GM23338 (cell line): ENCODE measurements around the gene SCYGR8. TPM values are rescaled to one million over a fixed set of nuclear protein-coding genes. Genes with fewer than 3 reads are reported as not detected.

Source experiments
- ATAC-seq: fragments of 200-7000 bp; cut with Tn5 transposase; 3 replicates; pipeline ENCODE4 v1.9.1; 2020
- DNase-seq: peaks from one replicate; pipeline ENCODE4 v3.0.0-alpha.2; 2015; ENCODE audit warnings: low spot score
- H2AFZ ChIP-seq: fragments of 200-600 bp; sonication (generic); 2 replicates; pipeline ENCODE4 v1.8.0; 2016; ENCODE audit warnings: antibody characterized with exemption, mild to moderate bottlenecking, moderate library complexity
- H3F3A ChIP-seq: fragments of 200-600 bp; sonication (generic); replicated peaks from 2 replicates; pipeline ENCODE4 v1.8.0; 2017; ENCODE audit warnings: antibody characterized with exemption, mixed run types, low read depth
- H3K27ac ChIP-seq: fragments of 200-600 bp; sonication (generic); 2 replicates; pipeline ENCODE4 v1.6.1; 2016; ENCODE audit warnings: low read depth
- H3K27me3 ChIP-seq: fragments of 200-600 bp; sonication (generic); 2 replicates; pipeline ENCODE4 v1.8.0; 2016; ENCODE audit warnings: mild to moderate bottlenecking, mixed run types, moderate library complexity; ENCODE audit not compliant: insufficient read depth
- H3K36me3 ChIP-seq: fragments of 200-600 bp; sonication (generic); 2 replicates; pipeline ENCODE4 v1.8.0; 2016; ENCODE audit warnings: mild to moderate bottlenecking; ENCODE audit not compliant: insufficient read depth
- H3K4me1 ChIP-seq: fragments of 200-600 bp; sonication (generic); 2 replicates; pipeline ENCODE4 v1.8.0; 2016; ENCODE audit warnings: mild to moderate bottlenecking, moderate library complexity; ENCODE audit not compliant: insufficient read depth
- H3K4me2 ChIP-seq: fragments of 200-600 bp; sonication (generic); 2 replicates; pipeline ENCODE4 v1.7.1; 2017; ENCODE audit warnings: mixed run types
- H3K4me3 ChIP-seq: fragments of 200-600 bp; sonication (generic); 2 replicates; pipeline ENCODE4 v1.6.1; 2016; ENCODE audit warnings: mixed run types
- H3K79me2 ChIP-seq: fragments of 200-600 bp; sonication (generic); replicated peaks from 2 replicates; pipeline ENCODE4 v1.8.0; 2017; ENCODE audit warnings: mild to moderate bottlenecking; ENCODE audit not compliant: insufficient read depth
- H3K9me2 ChIP-seq: fragments of 200-600 bp; sonication (generic); 2 replicates; pipeline ENCODE4 v1.8.0; 2017; ENCODE audit not compliant: insufficient read depth
- H4K20me1 ChIP-seq: fragments of 200-600 bp; sonication (generic); replicated peaks from 2 replicates; pipeline ENCODE4 v1.8.0; 2017; ENCODE audit warnings: mild to moderate bottlenecking; ENCODE audit not compliant: insufficient read depth
- H3K27ac Mint-ChIP-seq: 2 replicates; pipeline ENCODE4 v1.8.0; 2020; ENCODE audit warnings: inconsistent platforms, mild to moderate bottlenecking, moderate library complexity, mixed read lengths
- H3K27me3 Mint-ChIP-seq: 3 replicates; pipeline ENCODE4 v1.8.0; 2022; ENCODE audit warnings: low read depth, mild to moderate bottlenecking, moderate library complexity, mixed read lengths, inconsistent platforms; ENCODE audit not compliant: insufficient read depth, poor library complexity
- H3K36me3 Mint-ChIP-seq: 3 replicates; pipeline ENCODE4 v1.8.0; 2021; ENCODE audit warnings: low read depth, mild to moderate bottlenecking, inconsistent platforms, moderate library complexity, mixed read lengths
- H3K4me1 Mint-ChIP-seq: 3 replicates; pipeline ENCODE4 v1.8.0; 2020; ENCODE audit warnings: mild to moderate bottlenecking, inconsistent platforms, mixed read lengths
- H3K4me3 Mint-ChIP-seq: 3 replicates; pipeline ENCODE4 v1.8.0; 2021; ENCODE audit warnings: moderate library complexity, mild to moderate bottlenecking, inconsistent platforms, mixed read lengths
- H3K9me3 Mint-ChIP-seq: 3 replicates; pipeline ENCODE4 v1.8.0; 2020; ENCODE audit warnings: moderate library complexity, mild to moderate bottlenecking, inconsistent platforms, mixed read lengths
- CREB1 ChIP-seq: fragments of 250-450 bp; sonication (Bioruptor Pico); IDR thresholded peaks from 2 replicates; pipeline ENCODE4 v1.5.0; 2020; ENCODE audit warnings: low read depth, mild to moderate bottlenecking, moderate library complexity
- EZH2 ChIP-seq: fragments of 200-600 bp; sonication (generic); IDR thresholded peaks from one replicate; pipeline ENCODE4 v1.8.0; 2017; ENCODE audit warnings: antibody characterized with exemption, mild to moderate bottlenecking, low read depth; ENCODE audit not compliant: unreplicated experiment
- EZH2phosphoT487 ChIP-seq: fragments of 200-600 bp; sonication (generic); IDR thresholded peaks from one replicate; pipeline ENCODE4 v1.8.1; 2018; ENCODE audit warnings: antibody characterized with exemption; ENCODE audit not compliant: unreplicated experiment
- JUNB ChIP-seq: IDR thresholded peaks from one replicate; pipeline ENCODE4 v1.6.1; 2016; ENCODE audit warnings: antibody characterized with exemption; ENCODE audit not compliant: unreplicated experiment
- NANOG ChIP-seq: IDR thresholded peaks from 2 replicates; pipeline ENCODE4 v1.6.1; 2016; ENCODE audit warnings: antibody characterized with exemption, borderline replicate concordance
- POLR2AphosphoS5 ChIP-seq: IDR thresholded peaks from 2 replicates; pipeline ENCODE4 v1.6.1; 2016; ENCODE audit warnings: antibody characterized with exemption, low read depth
- STAT1 ChIP-seq: IDR thresholded peaks from one replicate; pipeline ENCODE4 v1.6.1; 2016; ENCODE audit warnings: antibody characterized with exemption; ENCODE audit not compliant: unreplicated experiment
- ZNF114 ChIP-seq: fragments of 250-450 bp; sonication (Bioruptor Pico); IDR thresholded peaks from 2 replicates; pipeline ENCODE4 v1.5.0; 2020; ENCODE audit warnings: mild to moderate bottlenecking, moderate library complexity
- ZNF331 ChIP-seq: fragments of 250-450 bp; sonication (Bioruptor Pico); IDR thresholded peaks from 2 replicates; pipeline ENCODE4 v1.5.0; 2020; ENCODE audit warnings: low read depth, mild to moderate bottlenecking, moderate library complexity
- polyA plus RNA-seq: library from polyadenylated mRNA; unstranded; fragments of >200 nt; fragmentation: Nextera tagmentation; extraction: Ambion mirVana; gene quantifications from 2 replicates; pipeline ENCODE4 v1.2.1, GENCODE V29; 2016
- total RNA-seq: library from RNA; depleted of rRNA; stranded (reverse); fragments of >200 nt; shearing (Covaris generic); gene quantifications from 2 replicates; pipeline ENCODE4 v1.2.3, GENCODE V29; 2014
- TF ChIP-seq, protein P1 (sequence below): IDR thresholded peaks from 2 replicates; pipeline ENCODE4 v1.6.1; 2016; ENCODE audit warnings: antibody characterized with exemption
- TF ChIP-seq, protein P2 (sequence below), 2 experiments: fragments of 200-600 bp in 1 of 2; sonication (generic) in 1 of 2; conservative IDR thresholded peaks; 2 replicates each; pipeline versions ENCODE4 v1.5.1 to v1.6.1; 2016 to 2017; ENCODE audit warnings: antibody characterized with exemption in 2 of 2, low read depth in 2 of 2, mild to moderate bottlenecking in 2 of 2, moderate library complexity in 1 of 2
- TF ChIP-seq, protein P3 (sequence below): fragments of 250-450 bp; sonication (Bioruptor Pico); IDR thresholded peaks from 2 replicates; pipeline ENCODE4 v1.5.0; 2020; ENCODE audit warnings: mild to moderate bottlenecking, moderate library complexity
- TF ChIP-seq, protein P4 (sequence below): IDR thresholded peaks from one replicate; pipeline ENCODE4 v1.6.1; 2018; ENCODE audit warnings: antibody characterized with exemption; ENCODE audit not compliant: unreplicated experiment

The SCYGR8 gene
- total and polyA plus RNA-seq, 2 experiments from 2014 or later: not detected

DNA sequence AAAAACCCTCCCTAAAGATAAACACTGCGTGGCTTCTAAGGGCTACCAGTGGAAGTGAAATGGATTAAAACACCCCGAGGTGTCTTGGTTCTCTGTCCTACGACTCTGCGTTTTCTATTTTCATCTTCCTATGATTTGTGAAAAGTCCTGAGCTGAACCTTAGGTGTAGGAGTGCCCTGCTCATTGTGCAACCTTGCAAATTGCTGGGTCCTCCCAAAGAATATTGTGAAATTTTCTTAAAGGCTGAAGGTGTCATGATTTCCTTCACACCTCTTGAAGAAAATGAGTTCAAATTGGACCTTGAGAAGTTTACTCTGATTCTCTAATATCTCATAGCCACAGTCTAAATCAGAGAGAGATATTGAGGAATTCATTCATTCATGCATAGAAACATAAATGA, 26.1 kb upstream of the SCYGR8 start (continued):
- TF ChIP-seq ZNF114 (CRISPR knock-in tag): no peak
- TF ChIP-seq CREB1 (CRISPR knock-in tag): no peak
- no peak for TF ChIP-seq NANOG
- no peak for TF ChIP-seq POLR2AphosphoS5
- TF ChIP-seq, protein P1, sequence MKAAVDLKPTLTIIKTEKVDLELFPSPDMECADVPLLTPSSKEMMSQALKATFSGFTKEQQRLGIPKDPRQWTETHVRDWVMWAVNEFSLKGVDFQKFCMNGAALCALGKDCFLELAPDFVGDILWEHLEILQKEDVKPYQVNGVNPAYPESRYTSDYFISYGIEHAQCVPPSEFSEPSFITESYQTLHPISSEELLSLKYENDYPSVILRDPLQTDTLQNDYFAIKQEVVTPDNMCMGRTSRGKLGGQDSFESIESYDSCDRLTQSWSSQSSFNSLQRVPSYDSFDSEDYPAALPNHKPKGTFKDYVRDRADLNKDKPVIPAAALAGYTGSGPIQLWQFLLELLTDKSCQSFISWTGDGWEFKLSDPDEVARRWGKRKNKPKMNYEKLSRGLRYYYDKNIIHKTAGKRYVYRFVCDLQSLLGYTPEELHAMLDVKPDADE: no peak

DNA sequence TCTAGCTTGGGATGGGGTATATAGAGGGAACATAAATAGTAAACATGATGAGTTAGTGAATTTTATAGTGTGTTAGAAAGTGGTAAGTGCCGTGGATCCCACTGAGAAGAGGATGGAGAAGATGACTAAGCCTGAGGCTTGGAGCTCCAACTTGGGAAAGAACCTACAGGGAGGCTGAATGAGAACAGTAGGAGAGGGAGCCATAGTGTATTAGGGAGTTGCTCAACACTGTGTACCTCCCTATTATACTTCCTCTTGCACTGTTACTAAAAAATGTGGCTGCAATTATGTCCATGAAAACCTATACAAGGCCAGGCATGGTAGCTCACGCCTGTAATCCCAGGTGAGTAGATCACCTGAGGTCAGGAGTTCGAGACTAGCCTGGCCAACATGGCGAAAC, 25.0 kb upstream of the SCYGR8 start:
- Histone ChIP-seq H3K27ac (no peak overlapping the region), H3K27me3 (no peaks in the 10 kb centered on the region), H3K4me3 (no peak overlapping the region), H2AFZ (no peak overlapping the region), H4K20me1 (no peaks in the 10 kb centered on the region), H3K4me1 (peaks cover 17% of the 10 kb centered on the region), H3K9me2 (no peaks in the 10 kb centered on the region), H3K4me2 (no peak overlapping the region), H3K36me3 (no peaks in the 10 kb centered on the region), H3F3A (no peaks in the 10 kb centered on the region), H3K79me2 (no peaks in the 10 kb centered on the region)
- no peak for DNase-seq
- peaks cover 2% of the 10 kb centered on the region for H3K27me3 Mint-ChIP-seq
- H3K27ac Mint-ChIP-seq: no peak overlapping the region
- no peak for ATAC-seq
- H3K4me1 Mint-ChIP-seq: peaks cover 13% of the 10 kb centered on the region
- no peaks in the 10 kb centered on the region for H3K36me3 Mint-ChIP-seq
- no peak overlapping the region for H3K4me3 Mint-ChIP-seq
- no peaks in the 10 kb centered on the region for H3K9me3 Mint-ChIP-seq
- TF ChIP-seq CREB1 (CRISPR knock-in tag): no peak
- no peak for TF ChIP-seq NANOG
- TF ChIP-seq, protein P2, sequence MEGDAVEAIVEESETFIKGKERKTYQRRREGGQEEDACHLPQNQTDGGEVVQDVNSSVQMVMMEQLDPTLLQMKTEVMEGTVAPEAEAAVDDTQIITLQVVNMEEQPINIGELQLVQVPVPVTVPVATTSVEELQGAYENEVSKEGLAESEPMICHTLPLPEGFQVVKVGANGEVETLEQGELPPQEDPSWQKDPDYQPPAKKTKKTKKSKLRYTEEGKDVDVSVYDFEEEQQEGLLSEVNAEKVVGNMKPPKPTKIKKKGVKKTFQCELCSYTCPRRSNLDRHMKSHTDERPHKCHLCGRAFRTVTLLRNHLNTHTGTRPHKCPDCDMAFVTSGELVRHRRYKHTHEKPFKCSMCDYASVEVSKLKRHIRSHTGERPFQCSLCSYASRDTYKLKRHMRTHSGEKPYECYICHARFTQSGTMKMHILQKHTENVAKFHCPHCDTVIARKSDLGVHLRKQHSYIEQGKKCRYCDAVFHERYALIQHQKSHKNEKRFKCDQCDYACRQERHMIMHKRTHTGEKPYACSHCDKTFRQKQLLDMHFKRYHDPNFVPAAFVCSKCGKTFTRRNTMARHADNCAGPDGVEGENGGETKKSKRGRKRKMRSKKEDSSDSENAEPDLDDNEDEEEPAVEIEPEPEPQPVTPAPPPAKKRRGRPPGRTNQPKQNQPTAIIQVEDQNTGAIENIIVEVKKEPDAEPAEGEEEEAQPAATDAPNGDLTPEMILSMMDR (conservative IDR thresholded peaks at IDR 0.05; ENCODE audit: low read depth in 2 of 2): no peak
- no peak for TF ChIP-seq ZNF114 (CRISPR knock-in tag)
- no peak for TF ChIP-seq POLR2AphosphoS5
- TF ChIP-seq EZH2phosphoT487: no peak
- TF ChIP-seq JUNB: no peak
- no peak for TF ChIP-seq STAT1
- TF ChIP-seq EZH2: no peak
- TF ChIP-seq, protein P3, sequence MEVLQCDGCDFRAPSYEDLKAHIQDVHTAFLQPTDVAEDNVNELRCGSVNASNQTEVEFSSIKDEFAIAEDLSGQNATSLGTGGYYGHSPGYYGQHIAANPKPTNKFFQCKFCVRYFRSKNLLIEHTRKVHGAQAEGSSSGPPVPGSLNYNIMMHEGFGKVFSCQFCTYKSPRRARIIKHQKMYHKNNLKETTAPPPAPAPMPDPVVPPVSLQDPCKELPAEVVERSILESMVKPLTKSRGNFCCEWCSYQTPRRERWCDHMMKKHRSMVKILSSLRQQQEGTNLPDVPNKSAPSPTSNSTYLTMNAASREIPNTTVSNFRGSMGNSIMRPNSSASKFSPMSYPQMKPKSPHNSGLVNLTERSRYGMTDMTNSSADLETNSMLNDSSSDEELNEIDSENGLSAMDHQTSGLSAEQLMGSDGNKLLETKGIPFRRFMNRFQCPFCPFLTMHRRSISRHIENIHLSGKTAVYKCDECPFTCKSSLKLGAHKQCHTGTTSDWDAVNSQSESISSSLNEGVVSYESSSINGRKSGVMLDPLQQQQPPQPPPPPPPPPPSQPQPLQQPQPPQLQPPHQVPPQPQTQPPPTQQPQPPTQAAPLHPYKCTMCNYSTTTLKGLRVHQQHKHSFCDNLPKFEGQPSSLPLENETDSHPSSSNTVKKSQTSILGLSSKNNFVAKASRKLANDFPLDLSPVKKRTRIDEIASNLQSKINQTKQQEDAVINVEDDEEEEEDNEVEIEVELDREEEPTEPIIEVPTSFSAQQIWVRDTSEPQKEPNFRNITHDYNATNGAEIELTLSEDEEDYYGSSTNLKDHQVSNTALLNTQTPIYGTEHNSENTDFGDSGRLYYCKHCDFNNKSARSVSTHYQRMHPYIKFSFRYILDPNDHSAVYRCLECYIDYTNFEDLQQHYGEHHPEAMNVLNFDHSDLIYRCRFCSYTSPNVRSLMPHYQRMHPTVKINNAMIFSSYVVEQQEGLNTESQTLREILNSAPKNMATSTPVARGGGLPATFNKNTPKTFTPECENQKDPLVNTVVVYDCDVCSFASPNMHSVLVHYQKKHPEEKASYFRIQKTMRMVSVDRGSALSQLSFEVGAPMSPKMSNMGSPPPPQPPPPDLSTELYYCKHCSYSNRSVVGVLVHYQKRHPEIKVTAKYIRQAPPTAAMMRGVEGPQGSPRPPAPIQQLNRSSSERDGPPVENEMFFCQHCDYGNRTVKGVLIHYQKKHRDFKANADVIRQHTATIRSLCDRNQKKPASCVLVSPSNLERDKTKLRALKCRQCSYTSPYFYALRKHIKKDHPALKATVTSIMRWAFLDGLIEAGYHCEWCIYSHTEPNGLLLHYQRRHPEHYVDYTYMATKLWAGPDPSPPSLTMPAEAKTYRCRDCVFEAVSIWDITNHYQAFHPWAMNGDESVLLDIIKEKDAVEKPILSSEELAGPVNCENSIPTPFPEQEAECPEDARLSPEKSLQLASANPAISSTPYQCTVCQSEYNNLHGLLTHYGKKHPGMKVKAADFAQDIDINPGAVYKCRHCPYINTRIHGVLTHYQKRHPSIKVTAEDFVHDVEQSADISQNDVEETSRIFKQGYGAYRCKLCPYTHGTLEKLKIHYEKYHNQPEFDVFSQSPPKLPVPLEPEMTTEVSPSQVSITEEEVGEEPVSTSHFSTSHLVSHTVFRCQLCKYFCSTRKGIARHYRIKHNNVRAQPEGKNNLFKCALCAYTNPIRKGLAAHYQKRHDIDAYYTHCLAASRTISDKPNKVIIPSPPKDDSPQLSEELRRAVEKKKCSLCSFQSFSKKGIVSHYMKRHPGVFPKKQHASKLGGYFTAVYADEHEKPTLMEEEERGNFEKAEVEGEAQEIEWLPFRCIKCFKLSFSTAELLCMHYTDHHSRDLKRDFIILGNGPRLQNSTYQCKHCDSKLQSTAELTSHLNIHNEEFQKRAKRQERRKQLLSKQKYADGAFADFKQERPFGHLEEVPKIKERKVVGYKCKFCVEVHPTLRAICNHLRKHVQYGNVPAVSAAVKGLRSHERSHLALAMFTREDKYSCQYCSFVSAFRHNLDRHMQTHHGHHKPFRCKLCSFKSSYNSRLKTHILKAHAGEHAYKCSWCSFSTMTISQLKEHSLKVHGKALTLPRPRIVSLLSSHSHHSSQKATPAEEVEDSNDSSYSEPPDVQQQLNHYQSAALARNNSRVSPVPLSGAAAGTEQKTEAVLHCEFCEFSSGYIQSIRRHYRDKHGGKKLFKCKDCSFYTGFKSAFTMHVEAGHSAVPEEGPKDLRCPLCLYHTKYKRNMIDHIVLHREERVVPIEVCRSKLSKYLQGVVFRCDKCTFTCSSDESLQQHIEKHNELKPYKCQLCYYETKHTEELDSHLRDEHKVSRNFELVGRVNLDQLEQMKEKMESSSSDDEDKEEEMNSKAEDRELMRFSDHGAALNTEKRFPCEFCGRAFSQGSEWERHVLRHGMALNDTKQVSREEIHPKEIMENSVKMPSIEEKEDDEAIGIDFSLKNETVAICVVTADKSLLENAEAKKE (CRISPR knock-in tag): no peak
- TF ChIP-seq ZNF331: no peak
- TF ChIP-seq, protein P4, sequence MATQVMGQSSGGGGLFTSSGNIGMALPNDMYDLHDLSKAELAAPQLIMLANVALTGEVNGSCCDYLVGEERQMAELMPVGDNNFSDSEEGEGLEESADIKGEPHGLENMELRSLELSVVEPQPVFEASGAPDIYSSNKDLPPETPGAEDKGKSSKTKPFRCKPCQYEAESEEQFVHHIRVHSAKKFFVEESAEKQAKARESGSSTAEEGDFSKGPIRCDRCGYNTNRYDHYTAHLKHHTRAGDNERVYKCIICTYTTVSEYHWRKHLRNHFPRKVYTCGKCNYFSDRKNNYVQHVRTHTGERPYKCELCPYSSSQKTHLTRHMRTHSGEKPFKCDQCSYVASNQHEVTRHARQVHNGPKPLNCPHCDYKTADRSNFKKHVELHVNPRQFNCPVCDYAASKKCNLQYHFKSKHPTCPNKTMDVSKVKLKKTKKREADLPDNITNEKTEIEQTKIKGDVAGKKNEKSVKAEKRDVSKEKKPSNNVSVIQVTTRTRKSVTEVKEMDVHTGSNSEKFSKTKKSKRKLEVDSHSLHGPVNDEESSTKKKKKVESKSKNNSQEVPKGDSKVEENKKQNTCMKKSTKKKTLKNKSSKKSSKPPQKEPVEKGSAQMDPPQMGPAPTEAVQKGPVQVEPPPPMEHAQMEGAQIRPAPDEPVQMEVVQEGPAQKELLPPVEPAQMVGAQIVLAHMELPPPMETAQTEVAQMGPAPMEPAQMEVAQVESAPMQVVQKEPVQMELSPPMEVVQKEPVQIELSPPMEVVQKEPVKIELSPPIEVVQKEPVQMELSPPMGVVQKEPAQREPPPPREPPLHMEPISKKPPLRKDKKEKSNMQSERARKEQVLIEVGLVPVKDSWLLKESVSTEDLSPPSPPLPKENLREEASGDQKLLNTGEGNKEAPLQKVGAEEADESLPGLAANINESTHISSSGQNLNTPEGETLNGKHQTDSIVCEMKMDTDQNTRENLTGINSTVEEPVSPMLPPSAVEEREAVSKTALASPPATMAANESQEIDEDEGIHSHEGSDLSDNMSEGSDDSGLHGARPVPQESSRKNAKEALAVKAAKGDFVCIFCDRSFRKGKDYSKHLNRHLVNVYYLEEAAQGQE: no peak
